T-helper 2 cell treated with Interferon-gamma antibody and Interleukin-4, amounts not matched to agents 100 ng/mL and 5 ng/mL, for 36 hours (primary cell): ENCODE measurements around the gene ZBTB20. TPM values are rescaled to one million over a fixed set of nuclear protein-coding genes. Genes with fewer than 3 reads are reported as not detected.

Experiments used
- intact Hi-C: fragments of 100-400 bp; cut with micrococcal nuclease; formaldehyde crosslinking; loops from one replicate; pipeline ENCODE4 v1.15.1; 2023
- total RNA-seq: library from RNA; stranded (reverse); gene quantifications from 2 replicates; pipeline ENCODE4 v1.2.3, GENCODE V29; 2022

The ZBTB20 gene
- total RNA-seq, 1 donor from 2014 or later, result 8.0 TPM

DNA sequence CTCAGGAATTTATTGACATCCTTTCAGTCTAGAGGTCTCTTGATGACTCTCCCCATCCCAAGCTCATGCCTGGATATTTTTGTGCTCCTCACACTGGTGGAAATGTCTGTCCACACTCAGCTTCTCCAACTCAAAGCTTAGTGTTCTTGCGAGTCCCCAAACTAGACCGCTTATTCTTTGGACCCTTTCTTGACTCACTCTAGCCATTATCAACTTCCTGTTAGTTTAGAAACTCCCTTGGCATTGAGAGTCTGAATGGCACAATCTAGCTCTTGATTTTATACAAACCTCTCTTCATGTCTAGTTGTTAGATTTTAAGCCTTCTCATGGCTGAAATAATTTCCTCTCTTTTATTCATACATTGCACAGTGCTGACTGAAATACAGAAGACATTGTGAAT, 833.7 kb downstream of the ZBTB20 start:
- intact Hi-C loops, result no loop called here

GRCh38 chr3:114310695-114311094, 836.4 kb downstream of the ZBTB20 start:
- intact Hi-C loops, result no loop called here

GRCh38 chr3:114308830-114309229, 838.3 kb downstream of the ZBTB20 start:
- intact Hi-C loops, result no loop called here

DNA sequence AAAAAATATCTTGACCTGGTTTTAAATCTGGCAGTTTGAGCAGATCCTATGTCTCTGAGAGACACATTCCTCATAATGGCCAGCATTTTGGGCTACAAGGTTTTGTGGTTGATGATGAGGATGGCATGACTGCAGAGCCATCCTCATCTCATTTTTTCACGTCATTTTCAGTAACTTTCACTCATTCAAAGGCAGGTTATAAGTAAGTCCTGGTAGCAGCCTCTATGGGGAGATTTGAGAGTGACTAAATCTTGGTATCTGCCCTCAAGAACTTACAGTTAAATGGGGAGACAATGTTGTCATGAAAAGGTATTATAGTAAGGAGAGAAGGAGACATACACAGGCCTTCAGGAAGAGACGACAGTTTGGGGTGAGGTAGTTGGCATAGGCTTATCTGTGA, 838.7 kb downstream of the ZBTB20 start:
- intact Hi-C loops, result no loop called here

DNA sequence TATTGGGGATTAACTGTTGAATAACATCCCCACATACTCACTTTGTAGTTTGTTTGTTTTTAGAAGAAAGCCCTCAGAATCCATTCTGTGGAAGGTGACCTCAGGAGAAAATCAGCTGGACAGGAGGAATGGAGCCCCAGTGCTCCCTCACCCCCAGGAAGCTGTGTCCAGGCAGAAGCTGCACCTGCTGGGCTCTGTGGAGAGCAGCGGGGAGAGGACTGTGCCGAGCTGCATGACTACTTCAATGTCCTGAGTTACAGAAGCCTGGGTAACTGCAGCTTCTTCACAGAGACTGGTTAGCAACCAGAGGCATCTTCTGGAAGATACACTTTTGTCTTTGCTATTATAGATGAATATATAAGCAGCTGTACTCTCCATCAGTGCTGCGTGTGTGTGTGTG, 839.3 kb downstream of the ZBTB20 start:
- intact Hi-C loops, result no loop called here

- intact Hi-C loops, result no loop called here
These were observed 839.8 kb downstream of the ZBTB20 start for GRCh38 chr3:114307222-114307830.

DNA sequence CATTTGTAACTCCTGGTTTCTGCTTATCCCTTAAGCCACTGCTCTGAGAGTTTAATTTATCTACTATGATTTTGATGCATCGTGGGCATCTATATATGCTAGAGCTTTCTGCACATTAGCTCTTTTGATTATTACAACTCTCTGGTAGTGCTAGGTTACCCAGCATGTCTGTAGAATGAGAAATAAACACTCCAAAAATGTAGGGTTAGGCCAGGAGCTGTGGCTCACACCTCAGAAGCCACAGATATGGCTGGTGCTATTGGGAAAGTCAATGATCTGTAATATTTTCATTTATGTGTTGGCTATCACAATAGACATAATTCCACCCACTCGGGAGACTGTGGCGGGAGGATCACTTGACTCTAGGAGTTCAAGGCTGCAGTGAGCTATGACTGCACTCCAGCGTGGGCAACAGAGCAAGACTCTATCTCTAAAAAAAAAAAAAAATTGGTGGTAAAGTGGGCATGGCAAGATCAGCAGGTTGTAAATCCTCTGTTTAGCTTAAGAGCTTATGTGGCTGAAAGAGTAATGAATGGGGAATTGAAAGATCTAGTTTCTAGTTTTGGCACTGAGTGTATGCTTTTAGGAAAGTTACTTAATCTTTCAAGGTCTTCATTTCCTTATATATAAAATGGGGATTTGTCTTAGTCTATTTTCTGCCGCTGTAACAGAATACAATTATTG, 847.0 kb downstream of the ZBTB20 start:
- intact Hi-C loops, result loop anchor here (1.0 to 2.0 kb wide), 2 partner anchors 87 to 147 kb away; no protein-coding TSS in a partner anchor

DNA sequence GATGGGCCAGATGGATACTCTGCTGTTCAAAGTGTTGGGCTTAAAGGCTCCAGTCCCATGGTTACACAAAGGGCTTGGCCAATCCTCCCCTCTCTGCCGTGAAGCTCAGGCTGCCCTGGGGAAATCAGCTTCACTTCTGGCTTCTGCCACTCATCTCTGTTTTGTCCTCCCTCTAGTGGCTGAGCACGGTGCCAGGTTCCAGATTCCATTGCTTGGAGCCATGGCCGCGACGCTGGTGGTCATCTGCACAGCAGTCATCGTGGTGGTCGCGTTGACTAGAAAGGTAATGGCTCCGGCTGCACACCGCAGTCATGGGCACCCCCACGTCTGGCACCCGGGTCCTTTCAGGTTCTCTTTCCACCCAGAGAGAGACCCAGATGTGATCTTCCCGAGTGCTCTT, 847.7 kb downstream of the ZBTB20 start:
- intact Hi-C loops, result loop anchor here (1.0 to 2.0 kb wide), 2 partner anchors 86 to 147 kb away; no protein-coding TSS in a partner anchor

DNA sequence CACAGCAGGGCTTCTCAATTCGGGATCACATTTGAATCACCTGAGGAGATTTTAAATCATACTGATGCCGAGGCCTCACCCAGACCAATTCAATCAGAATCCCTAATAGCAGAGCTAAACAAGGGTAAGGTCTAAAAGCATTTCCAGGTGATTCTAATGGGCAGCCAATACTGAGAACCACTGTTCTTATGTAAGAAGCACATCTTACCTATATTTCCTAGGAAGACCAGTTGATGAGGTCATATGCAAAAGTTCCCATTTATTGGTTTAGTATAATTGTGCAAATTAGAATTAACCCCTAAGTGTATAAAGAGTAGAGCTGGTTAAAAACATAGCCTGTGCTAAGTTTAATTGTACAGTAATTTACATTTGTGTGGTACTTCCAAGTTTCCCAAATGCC, 851.1 kb downstream of the ZBTB20 start:
- intact Hi-C loops, result no loop called here

DNA sequence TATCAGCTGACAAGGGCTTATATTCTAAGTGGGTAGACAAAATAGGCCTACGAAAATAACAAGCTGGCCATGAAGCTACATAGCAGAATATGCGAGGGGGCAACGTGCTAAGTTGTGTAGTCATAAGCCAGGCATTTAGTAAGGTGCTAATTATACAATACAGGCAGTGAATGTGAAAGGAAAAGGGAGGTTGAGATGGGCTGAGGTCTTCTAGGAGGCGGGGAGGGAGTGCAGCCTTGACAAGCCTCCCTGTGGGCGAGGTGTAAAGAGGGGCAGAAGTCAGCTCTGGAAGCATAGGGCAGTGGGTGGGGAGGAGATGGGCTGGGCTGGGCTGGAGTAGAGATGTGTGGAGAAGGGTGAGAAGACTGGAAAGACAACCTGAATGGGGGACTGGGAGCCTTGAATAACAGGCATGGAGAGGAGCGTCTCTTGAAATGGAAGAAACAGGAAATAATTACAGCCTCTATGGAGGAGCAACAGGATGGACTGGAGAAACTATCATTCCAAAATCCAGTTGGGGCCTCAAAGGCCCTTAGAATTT, 852.1 kb downstream of the ZBTB20 start:
- intact Hi-C loops, result loop anchor here (5.0 kb wide), 1 partner anchor 32 kb away; no protein-coding TSS in a partner anchor

GRCh38 chr3:114293838-114294535, 853.1 kb downstream of the ZBTB20 start, which contains the start of gene TIGIT:
TSS of gene TIGIT (plus strand) at chr3:114294028. CDS start at chr3:114294062, 34 bp downstream.
- intact Hi-C loops, result loop anchor here (5.0 kb wide), 1 partner anchor 33 kb away; no protein-coding TSS in a partner anchor

DNA sequence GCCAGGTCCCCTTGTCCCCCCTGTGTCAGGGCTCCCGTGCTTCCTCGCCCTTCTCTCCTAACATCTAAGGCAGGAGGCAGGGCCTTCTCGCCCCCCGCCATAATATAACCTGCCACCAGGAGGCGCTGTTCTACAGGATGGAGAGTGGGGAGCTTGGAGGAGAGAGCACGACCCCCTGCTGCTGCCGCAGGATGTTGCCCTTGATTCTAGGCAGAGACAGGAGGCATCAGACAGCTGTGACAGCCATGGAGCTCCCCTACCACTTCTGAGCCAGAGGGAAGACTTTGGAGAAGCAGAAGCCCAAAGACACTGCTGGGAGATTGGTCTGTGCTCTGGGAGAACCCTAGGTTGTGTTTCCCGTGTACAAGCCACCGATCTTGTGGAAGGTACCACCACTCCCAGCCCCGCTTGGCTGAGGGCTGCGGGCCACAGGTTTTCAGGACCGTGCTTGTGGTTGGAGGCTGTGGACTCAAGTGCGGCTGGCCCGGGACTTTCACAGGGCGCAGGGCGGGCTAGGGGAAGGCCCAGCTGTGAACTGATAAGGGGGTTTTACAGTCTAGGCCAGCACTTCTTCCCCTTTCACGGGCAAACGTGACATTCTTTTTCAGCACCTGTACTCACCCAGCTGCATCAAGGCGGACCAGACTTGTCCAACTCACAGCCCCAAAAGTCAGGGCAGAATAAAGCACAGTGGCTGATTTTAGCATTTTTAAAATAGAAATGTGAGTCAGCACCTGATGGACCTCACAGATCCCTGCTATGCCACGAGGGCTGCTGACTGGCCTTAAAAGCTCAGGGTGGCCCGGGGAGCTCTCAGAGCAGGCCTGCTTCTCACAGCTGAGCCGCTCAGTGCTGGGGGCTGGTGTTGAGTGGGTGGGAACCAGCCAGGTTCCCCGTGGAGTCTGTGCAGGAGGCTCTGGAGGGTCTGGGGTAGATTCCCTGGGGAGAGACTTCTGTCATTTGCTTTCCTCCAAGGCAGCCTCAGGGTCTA, 855.9 kb downstream of the ZBTB20 start:
- intact Hi-C loops, result loop anchor here (2.0 to 5.0 kb wide), 3 partner anchors 36 to 128 kb away; no protein-coding TSS in a partner anchor

DNA sequence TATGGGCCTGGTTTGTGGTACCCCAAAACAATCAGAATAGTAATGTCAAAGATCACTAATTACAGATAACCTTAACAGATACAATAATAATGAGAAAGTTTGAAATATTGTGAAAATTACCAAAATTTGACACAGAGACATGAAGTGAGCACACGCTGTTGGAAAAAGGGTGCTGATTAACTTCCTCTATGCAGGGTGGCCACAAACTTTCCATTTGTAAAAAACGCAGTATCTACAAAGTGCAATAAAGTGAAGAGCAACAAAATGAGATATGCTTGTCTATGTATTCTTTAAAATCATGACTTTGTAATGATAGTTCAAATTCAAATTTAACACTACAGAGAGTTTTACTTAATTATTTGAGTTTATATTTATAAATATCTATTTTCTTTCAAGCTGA, 860.8 kb downstream of the ZBTB20 start:
- intact Hi-C loops, result no loop called here

DNA sequence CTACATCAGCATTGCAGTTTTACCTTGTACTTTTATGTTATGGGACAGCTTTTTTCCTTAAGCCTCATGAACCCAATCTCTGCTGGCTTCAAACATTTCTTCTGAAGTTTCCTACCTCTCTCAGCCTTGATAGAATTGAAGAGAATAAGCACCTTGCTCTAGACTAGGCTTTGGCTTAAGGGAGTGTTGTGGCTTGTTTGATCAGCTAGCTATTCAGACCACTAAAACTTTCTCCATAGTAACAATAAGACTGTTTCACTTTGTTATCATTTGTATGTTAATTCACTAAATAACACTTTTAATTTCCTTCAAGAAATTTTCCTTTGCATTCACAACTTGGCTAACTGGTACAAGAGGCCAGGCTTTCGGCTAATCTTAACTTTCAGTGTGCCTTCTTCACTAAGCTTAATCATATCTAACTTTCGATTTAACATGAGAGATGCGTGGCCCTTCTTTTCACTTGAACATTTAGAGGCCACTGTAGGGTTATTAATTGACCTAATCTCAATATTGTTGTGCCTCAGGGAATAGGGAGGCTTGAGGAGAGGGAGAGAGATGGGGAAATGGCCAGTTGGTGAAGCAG, 861.3 kb downstream of the ZBTB20 start:
- intact Hi-C loops, result no loop called here

- intact Hi-C loops, result no loop called here
These were observed 862.4 kb downstream of the ZBTB20 start for GRCh38 chr3:114284644-114285043.
